ENCODE results near the gene CFAP97D2.

The CFAP97D2 gene

GRCh38 chr13:114199954-114200353, 20.9 kb downstream of the CFAP97D2 start:
- DNase-seq (ENCODE audit: low read depth in 2 of 2): no peak

GRCh38 chr13:114200399-114200911, 21.4 kb downstream of the CFAP97D2 start:
- DNase-seq (ENCODE audit: low read depth in 2 of 2): no peak

GRCh38 chr13:114202581-114202980, 23.5 kb downstream of the CFAP97D2 start:
- DNase-seq (ENCODE audit: low read depth in 2 of 2): no peak

GRCh38 chr13:114203536-114203935, 24.5 kb downstream of the CFAP97D2 start:
- no peak for DNase-seq (ENCODE audit: low read depth in 2 of 2)

- DNase-seq (ENCODE audit: low read depth in 2 of 2): no peak
These were observed 25.8 kb downstream of the CFAP97D2 start for GRCh38 chr13:114204894-114205293.

GRCh38 chr13:114208134-114208533, 29.1 kb downstream of the CFAP97D2 start:
- DNase-seq (ENCODE audit: low read depth in 2 of 2): no peak

GRCh38 chr13:114211446-114212157, 32.5 kb downstream of the CFAP97D2 start:
- DNase-seq (ENCODE audit: low read depth in 2 of 2): no peak

GRCh38 chr13:114212158-114212495, 33.1 kb downstream of the CFAP97D2 start:
- no peak for DNase-seq (ENCODE audit: low read depth in 2 of 2)

- DNase-seq (ENCODE audit: low read depth in 2 of 2): no peak
These were observed 34.9 kb downstream of the CFAP97D2 start for GRCh38 chr13:114213980-114214379.

- DNase-seq (ENCODE audit: low read depth in 2 of 2): no peak
These were observed 40.3 kb downstream of the CFAP97D2 start for GRCh38 chr13:114219392-114219791.

GRCh38 chr13:114222461-114222968, 43.5 kb downstream of the CFAP97D2 start:
- no peak for DNase-seq (ENCODE audit: low read depth in 2 of 2)

- no peak for DNase-seq (ENCODE audit: low read depth in 2 of 2)
These were observed 45.1 kb downstream of the CFAP97D2 start for GRCh38 chr13:114224201-114224600.

GRCh38 chr13:114225610-114226009, 46.6 kb downstream of the CFAP97D2 start:
- DNase-seq (ENCODE audit: low read depth in 2 of 2): no peak

- DNase-seq (ENCODE audit: low read depth in 2 of 2): no peak
These were observed 47.0 kb downstream of the CFAP97D2 start for GRCh38 chr13:114226088-114226487.

GRCh38 chr13:114226699-114227323, 47.8 kb downstream of the CFAP97D2 start:
- DNase-seq (ENCODE audit: low read depth in 2 of 2): peak; percentile 68 to 71

- DNase-seq (ENCODE audit: low read depth in 2 of 2): no peak
These were observed 48.5 kb downstream of the CFAP97D2 start for GRCh38 chr13:114227528-114227927.

- DNase-seq (ENCODE audit: low read depth in 2 of 2): no peak
These were observed 49.1 kb downstream of the CFAP97D2 start for GRCh38 chr13:114228176-114228575.

- DNase-seq (ENCODE audit: low read depth in 2 of 2): no peak
These were observed 50.4 kb downstream of the CFAP97D2 start for GRCh38 chr13:114229506-114229905.

- no peak for DNase-seq (ENCODE audit: low read depth in 2 of 2)
These were observed 51.1 kb downstream of the CFAP97D2 start for GRCh38 chr13:114230117-114230516.

GRCh38 chr13:114230575-114230974, 51.5 kb downstream of the CFAP97D2 start:
- no peak for DNase-seq (ENCODE audit: low read depth in 2 of 2)

- no peak for DNase-seq (ENCODE audit: low read depth in 2 of 2)
These were observed 52.8 kb downstream of the CFAP97D2 start for GRCh38 chr13:114231886-114232285.

GRCh38 chr13:114234266-114234644, 55.2 kb downstream of the CFAP97D2 start:
- DNase-seq (ENCODE audit: low read depth in 2 of 2): no peak

Measured in activated CD8-positive, alpha-beta memory T cell treated with anti-CD3 and anti-CD28 coated beads for 4 hours (primary cell).